Measurements from ENCODE around the gene TLCD2. TPM values are rescaled to one million over a fixed set of nuclear protein-coding genes. Genes with fewer than 3 reads are reported as not detected.

TLCD2 gene
- total RNA-seq, 1 experiment from 2014 or later: 1.5 TPM

GRCh38 chr17:1750628-1751027 lies 40.5 kb upstream of the TLCD2 start:
- no peaks in the 10 kb centered on the region for H4K20me1 ChIP-seq (ENCODE audit: control insufficient read depth, insufficient read depth, insufficient read length)
- WGBS (ENCODE audit: extremely low coverage, insufficient read length, low lambda C conversion rate): no CpG with 5 or more reads among the region's 9 CpGs

More at GRCh38 chr17:1750628-1751027, 40.5 kb upstream of the TLCD2 start:
- Histone ChIP-seq H3K4ac (ENCODE audit: low read depth, low read length) (no peak overlapping the region), H4K5ac (ENCODE audit: insufficient read length, low read depth, low read length) (no peak overlapping the region), H3K18ac (ENCODE audit: insufficient read length, low read depth, low read length) (no peak overlapping the region), H3K79me1 (ENCODE audit: insufficient read depth, low read depth, low read length, poor library complexity, severe bottlenecking) (no peaks in the 10 kb centered on the region), H2AFZ (ENCODE audit: low read length) (no peak overlapping the region), H2BK5ac (ENCODE audit: insufficient read length, low read length) (no peak overlapping the region), H3K79me2 (ENCODE audit: insufficient read depth, low read length) (no peaks in the 10 kb centered on the region), H3K23ac (ENCODE audit: insufficient read length, low read depth, low read length) (no peak overlapping the region), H3K27ac (ENCODE audit: insufficient read length, low read depth, low read length) (no peak overlapping the region), H2BK20ac (ENCODE audit: low read depth, low read length, poor library complexity, severe bottlenecking) (no peak overlapping the region), H3K56ac (ENCODE audit: insufficient read length, low read depth, low read length) (no peak overlapping the region), H3T11ph (ENCODE audit: low read length) (no peak overlapping the region), H2BK120ac (ENCODE audit: low read depth, low read length, poor library complexity, severe bottlenecking) (no peak overlapping the region), H3K4me2 (ENCODE audit: insufficient read depth, insufficient read length, low read length) (no peak overlapping the region), H3K9ac (ENCODE audit: extremely low read depth, insufficient read length, low read length) (no peak overlapping the region), H4K91ac (ENCODE audit: insufficient read length, low read depth, low read length) (no peak overlapping the region), H4K8ac (replicated peaks; ENCODE audit: insufficient read length, low read depth, low read length) (no peak overlapping the region), H3K27me3 (ENCODE audit: insufficient read depth, low read length) (no peaks in the 10 kb centered on the region), H2AK5ac (ENCODE audit: insufficient read length, low read length) (no peak overlapping the region), H3K14ac (ENCODE audit: insufficient read depth, low read length) (no peak overlapping the region), H3K9me3 (ENCODE audit: control insufficient read depth, low read depth, low read length) (no peaks in the 10 kb centered on the region), H2BK12ac (ENCODE audit: insufficient read length, low read depth, low read length) (no peak overlapping the region), H3K4me1 (ENCODE audit: insufficient read depth, low read length) (no peaks in the 10 kb centered on the region), H2BK15ac (ENCODE audit: low read depth, low read length) (0 out of 2 replicates have a peak overlapping the region, but pooled peaks have one; percentile 17), H3K23me2 (ENCODE audit: insufficient read length, low read depth, low read length, poor library complexity, severe bottlenecking) (no peaks in the 10 kb centered on the region)
- Mint-ChIP-seq H3K27ac (peak overlapping the region in 1 of 3 experiments; percentile 70; a peak in 1 of 7 replicates), H3K4me1 (peaks cover 20 to 27% of the 10 kb centered on the region in 2 experiments), H3K4me3 (no peak overlapping the region), H3K27me3 (ENCODE audit: low read depth) (no peaks in the 10 kb centered on the region; the same call in 1 of the 2 replicates), H3K9me3 (no peaks in the 10 kb centered on the region), H3K36me3 (ENCODE audit: insufficient read depth in 1 of 3, low read depth in 3 of 3) (no peaks in the 10 kb centered on the region)
- TF ChIP-seq CTCF (conservative IDR thresholded peaks at IDR 0.05): no peak
- no peak for DNase-seq

Data from H9 (cell line).